RCC 7860 (cell line): ENCODE results near the gene FLACC1.

ENCODE experiments used
- DNase-seq: peaks from one replicate; pipeline ENCODE4 v3.0.0-alpha.2; 2015; ENCODE audit warnings: low spot score
- FAIRE-seq: peaks from 2 replicates; lab custom pipeline; 2012; peaks lifted over from hg19 to GRCh38; lab: Jason Lieb, UNC

The FLACC1 gene

GRCh38 chr2:201280191-201281040 is 76.7 kb downstream of the FLACC1 start:
- no peak for DNase-seq
- FAIRE-seq, result no peak

- FAIRE-seq, result no peak
- DNase-seq, result no peak
These were observed 78.1 kb downstream of the FLACC1 start for GRCh38 chr2:201279079-201279478.

GRCh38 chr2:201276511-201276910 is 80.6 kb downstream of the FLACC1 start:
- DNase-seq, result no peak
- no peak for FAIRE-seq

- FAIRE-seq, result no peak
- no peak for DNase-seq
These were observed 81.2 kb downstream of the FLACC1 start for GRCh38 chr2:201275990-201276389.

GRCh38 chr2:201275069-201275468 is 82.1 kb downstream of the FLACC1 start:
- DNase-seq (no peak), FAIRE-seq (no peak)

GRCh38 chr2:201273330-201273983 is 83.7 kb downstream of the FLACC1 start:
- DNase-seq (no peak), FAIRE-seq (no peak)

GRCh38 chr2:201271917-201272316 is 85.2 kb downstream of the FLACC1 start:
- DNase-seq (no peak), FAIRE-seq (no peak)

GRCh38 chr2:201270293-201271001 is 86.7 kb downstream of the FLACC1 start:
- DNase-seq, result no peak
- FAIRE-seq, result no peak

- no peak for FAIRE-seq
- DNase-seq, result no peak
These were observed 87.4 kb downstream of the FLACC1 start for GRCh38 chr2:201269764-201270163.

- DNase-seq, result no peak
- FAIRE-seq, result no peak
These were observed 89.7 kb downstream of the FLACC1 start for GRCh38 chr2:201267278-201268030.

GRCh38 chr2:201266629-201267028 is 90.5 kb downstream of the FLACC1 start:
- FAIRE-seq, result no peak
- DNase-seq, result no peak

GRCh38 chr2:201264472-201265173 is 92.5 kb downstream of the FLACC1 start:
- FAIRE-seq, result no peak

GRCh38 chr2:201263779-201264178 is 93.4 kb downstream of the FLACC1 start:
- no peak for DNase-seq
- FAIRE-seq, result no peak

More at GRCh38 chr2:201264472-201265173, 92.5 kb downstream of the FLACC1 start:
- no peak for DNase-seq

- DNase-seq (no peak), FAIRE-seq (no peak)
These were observed 94.4 kb downstream of the FLACC1 start for GRCh38 chr2:201262718-201263117.

- DNase-seq, result no peak
- FAIRE-seq, result no peak
These were observed 95.2 kb downstream of the FLACC1 start for GRCh38 chr2:201261906-201262305.

GRCh38 chr2:201261471-201261870 is 95.7 kb downstream of the FLACC1 start:
- FAIRE-seq, result no peak
- no peak for DNase-seq

GRCh38 chr2:201260302-201260800 is 96.8 kb downstream of the FLACC1 start, which contains the start of gene CASP8:
TSS of gene CASP8 (plus strand) at chr2:201260536. CDS start at chr2:201266487, 5,951 bp downstream.
- DNase-seq, result peak; percentile 74
- no peak for FAIRE-seq

GRCh38 chr2:201258666-201259615 is 98.2 kb downstream of the FLACC1 start:
- FAIRE-seq (peak; percentile 21), DNase-seq (peak; percentile 13)
